ENCODE measurements around the gene LAMC3.

Gene LAMC3

DNA sequence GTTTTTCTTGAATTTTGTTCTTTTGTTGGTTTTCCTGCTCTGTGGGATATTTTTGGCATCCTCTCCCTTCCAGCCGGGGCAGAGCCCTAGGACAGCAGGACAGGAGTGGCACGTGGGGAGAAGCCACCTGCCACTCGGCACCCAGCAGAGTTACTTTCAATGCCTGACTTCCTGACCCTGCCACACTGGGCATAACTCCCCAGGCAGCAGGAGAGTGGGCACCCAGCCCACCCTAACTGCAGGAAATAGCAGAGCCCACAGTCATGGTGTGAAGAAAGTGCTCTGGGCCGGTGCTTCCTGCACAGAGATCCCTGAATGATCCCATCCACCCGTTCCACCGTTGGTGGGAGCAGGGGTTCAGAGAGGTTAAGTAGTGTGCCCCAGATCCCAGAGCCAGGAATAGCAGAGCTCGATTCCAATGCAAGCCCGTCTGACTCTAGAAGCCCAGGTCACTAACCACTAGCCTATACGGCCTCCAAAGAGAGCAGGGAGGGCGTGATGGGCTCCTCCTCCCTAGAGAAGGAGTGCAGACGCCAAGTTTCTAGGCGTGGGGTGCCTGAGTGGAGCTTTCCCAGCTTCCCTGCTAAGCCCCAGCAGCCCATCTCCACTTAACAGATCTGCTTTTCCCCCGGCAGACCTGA lies 108.3 kb downstream of the LAMC3 start:
- H3K27me3 ChIP-seq (ENCODE audit: control insufficient read depth, insufficient read depth, low read length) = peaks cover 13% of the 10 kb centered on the region
- H3K4me2 ChIP-seq (ENCODE audit: low read length) = no peak overlapping the region
- no peaks in the 10 kb centered on the region for H3K36me3 ChIP-seq (ENCODE audit: insufficient read depth, low read length)
- no peak overlapping the region for H3K4me3 ChIP-seq (ENCODE audit: low read length)
- no peaks in the 10 kb centered on the region for H3K4me1 ChIP-seq (ENCODE audit: control insufficient read depth, insufficient read depth, low read length)
- no peaks in the 10 kb centered on the region for H3K9me3 ChIP-seq (replicated peaks; ENCODE audit: low read length)
- H3K9ac ChIP-seq (ENCODE audit: low read depth, low read length) = no peak overlapping the region

DNA sequence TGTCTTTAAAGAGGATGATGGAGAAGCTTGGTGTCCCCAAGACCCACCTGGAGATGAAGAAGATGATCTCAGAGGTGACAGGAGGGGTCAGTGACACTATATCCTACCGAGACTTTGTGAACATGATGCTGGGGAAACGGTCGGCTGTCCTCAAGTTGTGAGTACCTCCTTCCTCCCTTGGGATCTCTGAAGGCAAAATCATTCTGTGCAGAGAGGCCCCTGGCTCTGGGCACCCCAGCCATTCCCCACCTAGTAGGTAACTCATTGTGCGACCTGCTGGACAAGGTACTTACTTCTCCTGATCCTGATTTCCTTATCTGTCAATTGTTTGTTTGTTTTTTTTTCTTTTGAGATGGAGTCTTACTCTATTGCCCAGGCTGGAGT lies 108.8 kb downstream of the LAMC3 start:
- H3K9ac ChIP-seq (ENCODE audit: low read depth, low read length) = no peak overlapping the region
- no peaks in the 10 kb centered on the region for H3K4me1 ChIP-seq (ENCODE audit: control insufficient read depth, insufficient read depth, low read length)
- H3K9me3 ChIP-seq (replicated peaks; ENCODE audit: low read length) = no peaks in the 10 kb centered on the region
- H3K36me3 ChIP-seq (ENCODE audit: insufficient read depth, low read length) = no peaks in the 10 kb centered on the region
- H3K27me3 ChIP-seq (ENCODE audit: control insufficient read depth, insufficient read depth, low read length) = peaks cover 11% of the 10 kb centered on the region
- no peak overlapping the region for H3K4me2 ChIP-seq (ENCODE audit: low read length)
- no peak overlapping the region for H3K4me3 ChIP-seq (ENCODE audit: low read length)

DNA sequence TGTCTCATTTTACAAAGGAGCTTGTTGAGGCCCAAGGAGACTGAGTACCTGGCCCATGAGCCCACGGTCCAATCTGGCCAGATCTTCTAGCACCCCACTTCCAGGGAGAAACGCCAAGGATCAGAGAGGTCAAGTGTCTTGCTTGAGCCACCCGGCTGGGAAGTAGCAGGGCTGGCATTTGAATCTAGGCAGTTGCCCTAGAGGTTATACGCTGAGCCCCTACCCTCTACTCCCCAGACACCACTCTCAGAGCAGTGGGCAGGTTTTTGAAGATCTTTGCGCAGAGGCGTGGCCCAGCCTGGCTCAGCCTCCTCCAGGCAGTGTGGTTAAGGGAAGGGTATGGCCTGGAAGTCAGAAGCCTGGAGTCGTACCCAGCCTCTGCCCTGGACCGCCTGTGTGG lies 110.6 kb downstream of the LAMC3 start:
- no peak overlapping the region for H3K9ac ChIP-seq (ENCODE audit: low read depth, low read length)
- no peaks in the 10 kb centered on the region for H3K36me3 ChIP-seq (ENCODE audit: insufficient read depth, low read length)
- H3K4me3 ChIP-seq (ENCODE audit: low read length) = no peak overlapping the region
- peaks cover 11% of the 10 kb centered on the region for H3K27me3 ChIP-seq (ENCODE audit: control insufficient read depth, insufficient read depth, low read length)
- no peaks in the 10 kb centered on the region for H3K9me3 ChIP-seq (replicated peaks; ENCODE audit: low read length)
- no peak overlapping the region for H3K4me2 ChIP-seq (ENCODE audit: low read length)
- H3K4me1 ChIP-seq (ENCODE audit: control insufficient read depth, insufficient read depth, low read length) = peaks cover 1% of the 10 kb centered on the region

DNA sequence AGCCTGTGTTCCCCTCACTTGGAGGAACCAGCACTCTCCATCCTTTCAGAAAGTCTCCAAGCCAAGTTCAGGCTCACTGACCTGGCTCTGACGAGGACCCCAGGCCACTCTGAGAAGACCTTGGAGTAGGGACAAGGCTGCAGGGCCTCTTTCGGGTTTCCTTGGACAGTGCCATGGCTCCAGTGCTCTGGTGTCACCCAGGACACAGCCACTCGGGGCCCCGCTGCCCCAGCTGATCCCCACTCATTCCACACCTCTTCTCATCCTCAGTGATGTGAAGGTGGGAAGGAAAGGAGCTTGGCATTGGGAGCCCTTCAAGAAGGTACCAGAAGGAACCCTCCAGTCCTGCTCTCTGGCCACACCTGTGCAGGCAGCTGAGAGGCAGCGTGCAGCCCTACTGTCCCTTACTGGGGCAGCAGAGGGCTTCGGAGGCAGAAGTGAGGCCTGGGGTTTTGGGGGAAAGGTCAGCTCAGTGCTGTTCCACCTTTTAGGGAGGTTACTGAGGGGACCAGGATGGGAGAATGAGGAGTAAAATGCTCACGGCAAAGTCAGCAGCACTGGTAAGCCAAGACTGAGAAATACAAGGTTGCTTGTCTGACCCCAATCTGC lies 111.8 kb downstream of the LAMC3 start:
- no peak overlapping the region for H3K9ac ChIP-seq (ENCODE audit: low read depth, low read length)
- H3K27me3 ChIP-seq (ENCODE audit: control insufficient read depth, insufficient read depth, low read length) = peaks cover 11% of the 10 kb centered on the region
- H3K4me2 ChIP-seq (ENCODE audit: low read length) = no peak overlapping the region
- no peak overlapping the region for H3K4me3 ChIP-seq (ENCODE audit: low read length)
- no peaks in the 10 kb centered on the region for H3K9me3 ChIP-seq (replicated peaks; ENCODE audit: low read length)
- H3K4me1 ChIP-seq (ENCODE audit: control insufficient read depth, insufficient read depth, low read length) = peaks cover 4% of the 10 kb centered on the region
- H3K36me3 ChIP-seq (ENCODE audit: insufficient read depth, low read length) = no peaks in the 10 kb centered on the region

DNA sequence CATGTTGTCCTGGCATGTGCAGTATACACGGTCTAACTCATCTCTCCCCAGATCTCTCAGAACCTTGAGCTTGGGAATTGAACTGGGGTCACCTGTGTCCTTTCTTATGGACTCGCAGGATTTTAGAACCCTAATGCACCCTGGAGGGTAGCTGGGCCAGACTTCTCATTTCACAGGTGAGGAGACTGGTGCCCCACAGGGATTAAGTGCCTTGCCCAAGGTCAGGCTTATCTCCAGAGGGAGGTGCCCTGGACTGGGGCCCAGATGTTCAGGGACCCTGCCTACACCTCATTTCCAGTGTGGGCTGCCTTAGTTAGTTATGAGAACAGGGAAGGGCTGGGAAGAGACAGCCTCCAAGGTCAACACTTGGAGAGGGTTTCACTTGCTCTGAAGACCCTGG lies 112.4 kb downstream of the LAMC3 start:
- H3K4me1 ChIP-seq (ENCODE audit: control insufficient read depth, insufficient read depth, low read length) = peaks cover 4% of the 10 kb centered on the region
- H3K36me3 ChIP-seq (ENCODE audit: insufficient read depth, low read length) = no peaks in the 10 kb centered on the region
- H3K9me3 ChIP-seq (replicated peaks; ENCODE audit: low read length) = no peaks in the 10 kb centered on the region
- H3K4me2 ChIP-seq (ENCODE audit: low read length) = no peak overlapping the region
- H3K4me3 ChIP-seq (ENCODE audit: low read length) = no peak overlapping the region
- H3K9ac ChIP-seq (ENCODE audit: low read depth, low read length) = no peak overlapping the region
- peaks cover 11% of the 10 kb centered on the region for H3K27me3 ChIP-seq (ENCODE audit: control insufficient read depth, insufficient read depth, low read length)

DNA sequence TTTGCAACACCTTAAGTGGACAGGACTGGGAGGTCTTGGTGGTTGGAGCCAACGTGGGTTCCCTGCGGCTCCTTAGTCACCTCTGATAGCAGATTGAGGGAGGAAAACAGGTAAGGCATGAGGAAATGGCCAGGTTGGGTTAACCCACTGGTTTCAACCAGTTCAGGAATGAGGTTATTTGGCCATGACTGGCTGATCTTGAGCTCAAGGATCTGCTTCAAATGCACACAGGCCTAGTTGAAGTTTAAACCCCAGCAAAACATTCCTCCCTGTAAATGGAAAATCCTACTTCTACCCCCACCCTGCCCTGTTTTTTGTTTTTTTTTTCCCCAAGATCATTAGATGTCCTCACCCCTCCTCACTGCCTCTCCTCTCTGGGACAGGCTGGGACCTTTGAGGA lies 113.2 kb downstream of the LAMC3 start:
- peaks cover 7% of the 10 kb centered on the region for H3K27me3 ChIP-seq (ENCODE audit: control insufficient read depth, insufficient read depth, low read length)
- H3K4me3 ChIP-seq (ENCODE audit: low read length) = no peak overlapping the region
- no peak overlapping the region for H3K9ac ChIP-seq (ENCODE audit: low read depth, low read length)
- no peaks in the 10 kb centered on the region for H3K36me3 ChIP-seq (ENCODE audit: insufficient read depth, low read length)
- peaks cover 9% of the 10 kb centered on the region for H3K4me1 ChIP-seq (ENCODE audit: control insufficient read depth, insufficient read depth, low read length)
- H3K4me2 ChIP-seq (ENCODE audit: low read length) = no peak overlapping the region
- H3K9me3 ChIP-seq (replicated peaks; ENCODE audit: low read length) = no peaks in the 10 kb centered on the region

DNA sequence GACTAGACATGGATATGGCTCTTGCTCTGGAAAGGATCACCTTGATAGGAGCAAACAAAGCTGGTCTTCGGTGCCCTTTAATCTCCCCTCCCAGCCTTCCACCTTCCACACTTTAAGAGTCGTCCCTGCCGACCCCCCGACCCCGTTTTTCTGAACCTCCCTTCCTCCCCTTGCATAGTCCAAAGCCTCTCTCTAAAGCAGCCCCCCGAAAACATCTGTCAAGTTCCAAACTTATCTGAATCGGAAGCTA lies 116.0 kb downstream of the LAMC3 start:
- Histone ChIP-seq H3K4me2 (ENCODE audit: low read length) (peak overlapping the region; percentile 86), H3K36me3 (ENCODE audit: insufficient read depth, low read length) (peaks cover 22% of the 10 kb centered on the region), H3K9me3 (replicated peaks; ENCODE audit: low read length) (no peaks in the 10 kb centered on the region), H3K27me3 (ENCODE audit: control insufficient read depth, insufficient read depth, low read length) (no peaks in the 10 kb centered on the region), H3K9ac (ENCODE audit: low read depth, low read length) (peak overlapping the region; percentile 90), H3K4me1 (ENCODE audit: control insufficient read depth, insufficient read depth, low read length) (peaks cover 9% of the 10 kb centered on the region), H3K4me3 (ENCODE audit: low read length) (peak overlapping the region; percentile 98)

DNA sequence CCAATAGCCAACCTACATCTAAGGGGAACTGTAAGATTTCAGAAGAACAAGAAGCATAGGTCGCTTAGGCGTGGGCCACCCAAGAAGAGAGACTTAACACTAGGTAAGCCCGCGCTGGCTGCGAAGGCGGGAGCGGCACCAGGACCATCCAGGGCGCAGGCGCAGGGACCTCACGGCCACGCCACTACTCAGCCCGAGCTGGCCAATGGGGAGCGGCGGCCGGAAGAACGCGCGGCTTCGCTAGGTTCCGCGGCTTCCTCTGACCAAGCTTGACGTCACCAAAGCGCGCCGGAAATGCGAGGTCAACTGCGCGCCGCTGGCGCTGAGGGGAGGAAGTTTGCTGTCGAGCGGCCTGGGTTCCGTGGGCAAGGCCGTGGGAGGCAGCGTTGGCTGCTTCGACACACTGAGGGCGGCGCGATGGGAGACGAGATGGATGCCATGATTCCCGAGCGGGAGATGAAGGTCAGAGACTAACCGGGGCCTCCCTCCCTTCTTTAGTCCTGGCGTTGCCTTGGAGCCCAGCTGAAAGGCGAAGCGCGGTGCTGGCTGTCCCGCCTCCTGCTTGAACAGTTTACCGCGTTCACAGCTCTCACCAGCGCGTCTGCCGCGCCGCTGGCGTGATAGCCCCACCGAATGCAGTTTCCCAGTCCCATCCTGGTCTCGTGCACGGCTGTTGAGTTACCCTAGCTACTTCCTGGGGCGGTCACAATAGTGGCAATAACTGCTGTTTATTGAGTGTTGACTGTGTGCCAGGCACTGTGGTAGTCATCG lies 116.5 kb downstream of the LAMC3 start, which contains the start of gene NUP214:
Gene NUP214 (plus strand): TSS at position 299 of the 771 bp plus-strand sequence. CDS start 119 bp downstream, at position 418.
- H3K36me3 ChIP-seq (ENCODE audit: insufficient read depth, low read length) = peaks cover 24% of the 10 kb centered on the region
- peak within 1 kb of the TSS; percentile 93 for H3K4me2 ChIP-seq (ENCODE audit: low read length)
- peaks cover 9% of the 10 kb centered on the region for H3K4me1 ChIP-seq (ENCODE audit: control insufficient read depth, insufficient read depth, low read length)

DNA sequence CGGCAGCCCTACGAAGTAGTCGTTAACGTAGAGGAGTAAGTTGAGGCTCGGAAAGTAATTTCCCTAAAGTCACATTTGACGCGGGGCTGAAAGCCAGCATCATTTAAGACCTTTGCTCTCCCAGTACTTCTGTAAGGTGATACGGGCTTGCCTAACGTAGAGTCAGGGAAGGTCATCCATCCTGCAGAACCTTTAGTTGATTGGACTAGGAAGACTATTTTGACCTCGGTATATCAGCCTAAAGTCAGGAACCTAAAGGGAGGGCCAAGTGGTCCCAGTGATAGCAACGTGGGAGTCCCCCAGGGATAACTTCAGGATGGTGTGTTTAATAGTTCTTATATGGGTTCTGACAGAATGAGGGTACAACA lies 117.1 kb downstream of the LAMC3 start:
- Histone ChIP-seq H3K4me1 (ENCODE audit: control insufficient read depth, insufficient read depth, low read length) (peaks cover 9% of the 10 kb centered on the region), H3K9ac (ENCODE audit: low read depth, low read length) (peak overlapping the region; percentile 90), H3K27me3 (ENCODE audit: control insufficient read depth, insufficient read depth, low read length) (no peaks in the 10 kb centered on the region), H3K9me3 (replicated peaks; ENCODE audit: low read length) (no peaks in the 10 kb centered on the region), H3K36me3 (ENCODE audit: insufficient read depth, low read length) (peaks cover 30% of the 10 kb centered on the region), H3K4me3 (ENCODE audit: low read length) (peak overlapping the region; percentile 98), H3K4me2 (ENCODE audit: low read length) (peak overlapping the region; percentile 93)

More for the DNA sequence above, 116.5 kb downstream of the LAMC3 start, which contains the start of gene NUP214:
- Histone ChIP-seq H3K9me3 (replicated peaks; ENCODE audit: low read length) (no peaks in the 10 kb centered on the region), H3K9ac (ENCODE audit: low read depth, low read length) (peak within 1 kb of the TSS; percentile 90), H3K27me3 (ENCODE audit: control insufficient read depth, insufficient read depth, low read length) (no peaks in the 10 kb centered on the region), H3K4me3 (ENCODE audit: low read length) (peak within 1 kb of the TSS; percentile 98)

DNA sequence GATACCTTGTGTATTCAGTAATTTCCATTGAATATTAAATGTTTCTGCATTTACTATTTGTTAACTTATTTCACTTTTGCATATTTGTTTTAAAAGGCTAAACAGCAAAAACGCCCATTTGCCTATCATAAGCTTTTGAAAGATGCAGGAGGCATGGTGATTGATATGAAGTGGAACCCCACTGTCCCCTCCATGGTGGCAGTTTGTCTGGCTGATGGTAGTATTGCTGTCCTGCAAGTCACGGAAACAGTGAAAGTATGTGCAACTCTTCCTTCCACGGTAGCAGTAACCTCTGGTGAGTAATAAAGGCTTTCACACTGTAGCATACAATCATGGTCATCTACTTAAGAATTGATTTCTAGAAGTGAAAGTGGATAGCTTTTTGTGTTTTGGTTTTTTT lies 120.2 kb downstream of the LAMC3 start:
- Histone ChIP-seq H3K4me3 (ENCODE audit: low read length) (no peak overlapping the region), H3K9me3 (replicated peaks; ENCODE audit: low read length) (no peaks in the 10 kb centered on the region), H3K9ac (ENCODE audit: low read depth, low read length) (no peak overlapping the region), H3K36me3 (ENCODE audit: insufficient read depth, low read length) (peaks cover 49% of the 10 kb centered on the region), H3K4me2 (ENCODE audit: low read length) (no peak overlapping the region), H3K4me1 (ENCODE audit: control insufficient read depth, insufficient read depth, low read length) (peaks cover 9% of the 10 kb centered on the region), H3K27me3 (ENCODE audit: control insufficient read depth, insufficient read depth, low read length) (no peaks in the 10 kb centered on the region)

DNA sequence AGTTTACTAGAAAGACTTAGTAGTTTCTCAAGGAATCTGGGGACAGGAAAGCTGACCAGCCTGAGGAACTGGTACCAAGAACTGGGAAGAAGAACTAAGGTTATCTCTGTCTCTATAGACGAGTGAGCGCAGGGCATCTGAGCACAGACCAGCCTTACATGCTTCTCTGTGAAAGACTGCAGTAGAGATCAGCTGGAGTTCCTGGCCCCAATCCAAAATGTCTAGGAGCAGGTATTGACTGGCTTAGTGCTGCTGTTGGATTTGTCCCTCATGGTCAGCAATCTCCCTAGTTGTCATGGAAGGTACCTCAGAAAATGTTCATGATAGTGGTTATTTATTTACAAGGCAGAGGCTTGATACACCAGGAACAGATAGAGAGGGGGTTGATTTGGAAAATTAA lies 129.7 kb downstream of the LAMC3 start:
- H3K4me1 ChIP-seq (ENCODE audit: control insufficient read depth, insufficient read depth, low read length) = no peaks in the 10 kb centered on the region
- H3K4me3 ChIP-seq (ENCODE audit: low read length) = no peak overlapping the region
- peaks cover 72% of the 10 kb centered on the region for H3K36me3 ChIP-seq (ENCODE audit: insufficient read depth, low read length)
- no peak overlapping the region for H3K9ac ChIP-seq (ENCODE audit: low read depth, low read length)
- H3K9me3 ChIP-seq (replicated peaks; ENCODE audit: low read length) = no peaks in the 10 kb centered on the region
- H3K4me2 ChIP-seq (ENCODE audit: low read length) = no peak overlapping the region
- H3K27me3 ChIP-seq (ENCODE audit: control insufficient read depth, insufficient read depth, low read length) = no peaks in the 10 kb centered on the region

DNA sequence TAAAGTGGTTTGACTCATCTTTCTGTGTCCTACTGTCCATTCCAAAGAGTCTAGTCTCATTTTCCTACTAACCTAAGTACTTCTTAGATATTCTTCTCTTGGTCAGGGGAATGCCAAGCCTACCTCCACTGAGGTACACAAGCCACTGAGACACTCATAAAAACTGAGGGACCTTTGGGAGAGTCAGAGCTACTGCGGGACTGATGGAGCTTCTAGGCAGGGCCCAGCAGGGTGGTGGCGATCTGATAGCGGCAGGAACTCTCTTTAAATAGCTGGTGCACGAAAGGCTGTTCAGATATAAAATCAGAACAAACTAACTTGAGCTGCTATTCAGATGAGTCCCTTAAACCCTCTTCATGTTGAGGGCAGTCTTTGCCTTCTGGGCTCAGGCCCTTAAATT lies 131.1 kb downstream of the LAMC3 start:
- Histone ChIP-seq H3K9ac (ENCODE audit: low read depth, low read length) (no peak overlapping the region), H3K4me1 (ENCODE audit: control insufficient read depth, insufficient read depth, low read length) (no peaks in the 10 kb centered on the region), H3K9me3 (replicated peaks; ENCODE audit: low read length) (no peaks in the 10 kb centered on the region), H3K36me3 (ENCODE audit: insufficient read depth, low read length) (peaks cover 73% of the 10 kb centered on the region), H3K4me2 (ENCODE audit: low read length) (no peak overlapping the region), H3K4me3 (ENCODE audit: low read length) (no peak overlapping the region), H3K27me3 (ENCODE audit: control insufficient read depth, insufficient read depth, low read length) (no peaks in the 10 kb centered on the region)

Data from skeletal muscle satellite cell (primary cell).